ENCODE results near the gene INSIG2. TPM values are rescaled to one million over a fixed set of nuclear protein-coding genes. Genes with fewer than 3 reads are reported as not detected.
"Not testable (repeated sequence)": the region's sequence is repeated elsewhere in the genome, so short reads cannot be mapped to it uniquely, and the experiment has no call there.

INSIG2 gene
- total and polyA plus RNA-seq, 5 donors, result 13.2 to 18.4 (median 14.9) TPM

DNA sequence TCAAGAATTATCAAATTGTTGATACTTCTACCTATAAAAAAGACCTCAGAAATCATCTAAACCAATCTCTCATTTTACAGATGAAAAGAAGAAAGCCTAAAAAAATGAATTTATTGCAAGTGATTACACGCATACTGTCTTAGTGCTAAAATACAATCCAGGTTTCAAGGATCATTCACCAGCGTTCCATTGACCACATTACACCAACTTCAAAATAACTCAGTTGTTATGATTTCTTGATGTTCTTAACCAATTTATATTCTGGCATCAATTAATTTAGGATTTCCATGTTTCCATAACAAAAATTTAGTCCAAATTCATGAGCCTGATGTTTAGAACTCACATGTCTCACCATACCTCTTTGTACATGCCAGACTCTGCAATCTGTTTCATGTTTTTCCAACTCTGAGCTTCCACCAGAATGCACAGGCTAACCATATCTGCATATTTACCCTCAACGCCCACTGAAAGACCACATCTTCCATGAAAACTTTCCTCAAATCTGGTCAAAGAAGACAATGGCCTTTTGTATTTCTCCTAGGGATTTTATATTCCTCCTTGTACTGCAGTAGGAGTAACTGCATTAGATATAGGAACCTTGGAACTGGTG is 2.1 kb upstream of the INSIG2 start:
- Histone ChIP-seq H3K27ac (ENCODE audit: low read length) (no peak overlapping the region), H3K4me3 (ENCODE audit: low read length) (no peak overlapping the region), H3K4me1 (ENCODE audit: control insufficient read depth, insufficient read depth, low read length) (peaks cover 4% of the 10 kb centered on the region), H3K9me3 (ENCODE audit: control insufficient read depth, low read length) (no peaks in the 10 kb centered on the region), H3K27me3 (ENCODE audit: control insufficient read depth, insufficient read depth) (no peaks in the 10 kb centered on the region)
- DNase-seq, result no peak
- ATAC-seq, result no peak
- WGBS, result 92% methylated on average over 3 of the region's 3 CpGs
- intact Hi-C loops (cut with DNase I), result no loop called here

DNA sequence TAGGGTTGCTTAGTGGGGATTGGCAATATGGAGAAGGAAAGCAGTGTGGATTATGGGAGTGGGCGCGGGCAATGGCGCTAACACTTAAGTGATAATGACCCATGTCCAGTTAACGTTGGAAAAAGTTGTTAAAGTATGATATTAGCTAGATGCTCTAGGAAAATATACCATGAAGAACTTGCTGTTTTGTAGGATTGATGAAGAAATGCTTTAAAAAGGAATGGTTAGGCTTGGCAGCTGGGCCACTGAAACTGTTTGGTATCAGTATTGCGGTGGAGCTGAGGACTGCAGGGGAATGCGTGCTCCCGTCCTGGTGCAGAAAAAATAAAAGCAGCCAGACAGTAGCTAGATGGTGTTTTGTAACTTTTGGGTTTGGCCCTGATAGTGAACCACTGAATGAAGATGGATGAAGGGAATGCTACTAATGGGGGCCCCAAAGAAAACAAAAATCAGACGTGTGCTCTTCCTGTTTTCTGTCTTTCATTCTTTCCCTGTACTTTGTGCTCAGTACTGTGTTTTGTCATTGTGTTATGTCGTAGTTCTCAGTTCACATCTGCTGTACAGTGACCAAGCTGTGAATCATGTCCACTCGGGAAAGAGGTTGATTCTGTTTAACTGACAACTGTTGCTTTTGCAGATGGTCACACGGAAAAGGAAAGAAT is 999 bp downstream of the INSIG2 start:
- intact Hi-C loops (cut with DNase I), result no loop called here
- WGBS, result 7% methylated on average over 11 of the region's 11 CpGs
- peak overlapping the region; percentile 13 for H3K27ac ChIP-seq (ENCODE audit: low read length)
- H3K27me3 ChIP-seq (ENCODE audit: control insufficient read depth, insufficient read depth), result no peaks in the 10 kb centered on the region
- H3K4me3 ChIP-seq (ENCODE audit: low read length), result peak overlapping the region; percentile 80
- ATAC-seq (peak; percentile 62 to 71), DNase-seq (peak; percentile 12 to 43 (median 21))
- peaks cover 4% of the 10 kb centered on the region for H3K4me1 ChIP-seq (ENCODE audit: control insufficient read depth, insufficient read depth, low read length)
- no peaks in the 10 kb centered on the region for H3K9me3 ChIP-seq (ENCODE audit: control insufficient read depth, low read length)

DNA sequence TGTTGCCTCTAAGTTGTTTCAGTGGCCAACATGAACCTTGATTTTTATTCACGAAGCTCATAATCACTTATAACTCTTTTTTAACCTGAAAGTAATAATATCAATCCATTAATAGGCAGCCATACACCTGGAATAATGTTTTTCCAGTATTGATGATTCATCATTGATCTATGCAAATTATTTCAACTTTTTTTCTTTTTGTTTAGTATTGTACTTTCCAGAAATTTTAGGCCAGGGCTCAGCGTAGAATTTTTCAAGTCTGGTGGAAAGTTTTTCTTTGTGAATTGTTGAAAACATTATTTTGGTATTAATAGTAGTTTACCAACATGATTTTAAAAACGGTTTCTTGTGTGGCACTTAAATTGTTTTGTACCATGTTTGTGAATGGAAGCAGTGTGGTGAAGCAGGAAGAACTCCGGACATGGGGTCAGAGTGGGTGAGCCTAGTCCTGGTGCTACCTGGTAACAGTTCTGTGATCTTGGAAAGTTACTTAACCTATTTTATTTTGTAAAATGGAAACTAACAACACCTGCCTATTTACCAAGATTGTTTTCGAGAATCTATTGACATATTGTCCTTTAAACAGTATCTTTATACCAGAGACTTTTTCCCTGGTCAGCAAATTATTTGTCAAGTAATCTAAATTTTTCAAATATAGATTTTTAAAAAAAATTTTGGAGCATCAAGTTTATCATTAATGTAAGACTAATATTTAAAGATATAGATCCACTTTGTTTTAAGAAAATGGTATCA is 2.3 kb downstream of the INSIG2 start:
- Histone ChIP-seq H3K27me3 (ENCODE audit: control insufficient read depth, insufficient read depth) (no peaks in the 10 kb centered on the region), H3K4me3 (ENCODE audit: low read length) (no peak overlapping the region), H3K27ac (ENCODE audit: low read length) (no peak overlapping the region), H3K4me1 (ENCODE audit: control insufficient read depth, insufficient read depth, low read length) (peaks cover 4% of the 10 kb centered on the region), H3K9me3 (ENCODE audit: control insufficient read depth, low read length) (no peaks in the 10 kb centered on the region)
- ATAC-seq (no peak), DNase-seq (no peak)
- intact Hi-C loops (cut with DNase I), result no loop called here
- WGBS, result 88% methylated on average over 5 of the region's 5 CpGs

DNA sequence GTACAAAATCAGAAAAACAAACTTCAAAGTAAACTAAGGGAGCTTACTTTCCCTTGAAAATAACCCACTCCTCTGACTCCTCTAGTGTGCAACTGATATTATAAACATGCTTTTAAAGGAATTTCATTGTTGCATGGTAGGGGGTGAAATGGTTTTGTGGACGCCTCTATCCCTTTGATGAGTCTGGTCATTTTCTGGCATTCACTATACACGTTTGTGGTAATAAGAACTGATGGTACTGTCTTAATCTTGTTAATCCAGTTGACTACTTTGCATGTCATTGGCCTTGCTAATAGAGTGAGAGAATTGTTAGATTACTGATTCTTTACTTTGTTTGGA is 2.8 kb downstream of the INSIG2 start:
- no peak overlapping the region for H3K4me3 ChIP-seq (ENCODE audit: low read length)
- intact Hi-C loops (cut with DNase I), result no loop called here
- H3K4me1 ChIP-seq (ENCODE audit: control insufficient read depth, insufficient read depth, low read length), result peaks cover 4% of the 10 kb centered on the region
- H3K27me3 ChIP-seq (ENCODE audit: control insufficient read depth, insufficient read depth), result no peaks in the 10 kb centered on the region
- WGBS, result 83% methylated on average over 2 of the region's 2 CpGs
- DNase-seq (no peak), ATAC-seq (no peak)
- no peaks in the 10 kb centered on the region for H3K9me3 ChIP-seq (ENCODE audit: control insufficient read depth, low read length)
- H3K27ac ChIP-seq (ENCODE audit: low read length), result no peak overlapping the region

DNA sequence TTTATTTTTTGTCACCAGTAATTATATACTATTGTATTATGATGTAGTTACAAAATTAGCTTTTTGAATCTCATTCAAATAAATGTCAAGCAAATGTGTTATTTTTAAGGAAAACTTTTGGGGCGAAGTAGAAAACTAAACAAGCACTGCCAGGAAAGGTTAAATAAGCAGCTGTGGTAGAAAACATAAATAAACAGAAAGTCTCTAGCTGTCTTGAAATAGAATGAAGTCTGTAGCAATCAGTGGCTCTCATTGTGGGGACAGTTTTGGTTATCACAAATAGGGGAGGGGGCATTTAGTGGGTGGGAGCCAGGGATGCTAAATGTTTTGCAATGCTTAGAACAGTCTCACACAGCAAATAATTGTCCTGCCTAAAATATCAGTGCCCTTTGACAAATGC is 3.4 kb downstream of the INSIG2 start:
- Histone ChIP-seq H3K27me3 (ENCODE audit: control insufficient read depth, insufficient read depth) (no peaks in the 10 kb centered on the region), H3K4me1 (ENCODE audit: control insufficient read depth, insufficient read depth, low read length) (peaks cover 4% of the 10 kb centered on the region), H3K4me3 (ENCODE audit: low read length) (no peak overlapping the region), H3K9me3 (ENCODE audit: control insufficient read depth, low read length) (no peaks in the 10 kb centered on the region), H3K27ac (ENCODE audit: low read length) (no peak overlapping the region)
- no peak for DNase-seq
- WGBS, result 78% methylated on average over 1 of the region's 1 CpG
- intact Hi-C loops (cut with DNase I), result no loop called here
- no peak for ATAC-seq

DNA sequence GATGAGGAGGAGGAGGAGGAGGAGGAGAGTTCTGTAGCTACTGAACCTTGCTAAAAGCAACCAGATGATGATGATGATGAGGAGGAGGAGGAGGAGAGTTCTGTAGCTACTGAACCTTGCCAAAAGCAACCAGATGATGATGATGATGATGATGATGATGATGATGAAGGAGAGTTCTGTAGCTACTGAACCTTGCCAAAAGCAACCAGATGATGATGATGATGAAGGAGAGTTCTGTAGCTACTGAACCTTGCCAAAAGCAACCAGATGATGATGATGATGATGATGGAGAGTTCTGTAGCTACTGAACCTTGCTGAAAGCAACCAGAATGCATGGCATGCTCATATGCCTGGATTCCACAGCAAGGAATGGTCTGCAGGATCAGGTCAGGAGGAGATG is 5.8 kb downstream of the INSIG2 start:
- H3K4me1 ChIP-seq (ENCODE audit: control insufficient read depth, insufficient read depth, low read length); intact Hi-C loops (cut with DNase I); DNase-seq: not testable (repeated sequence)

DNA sequence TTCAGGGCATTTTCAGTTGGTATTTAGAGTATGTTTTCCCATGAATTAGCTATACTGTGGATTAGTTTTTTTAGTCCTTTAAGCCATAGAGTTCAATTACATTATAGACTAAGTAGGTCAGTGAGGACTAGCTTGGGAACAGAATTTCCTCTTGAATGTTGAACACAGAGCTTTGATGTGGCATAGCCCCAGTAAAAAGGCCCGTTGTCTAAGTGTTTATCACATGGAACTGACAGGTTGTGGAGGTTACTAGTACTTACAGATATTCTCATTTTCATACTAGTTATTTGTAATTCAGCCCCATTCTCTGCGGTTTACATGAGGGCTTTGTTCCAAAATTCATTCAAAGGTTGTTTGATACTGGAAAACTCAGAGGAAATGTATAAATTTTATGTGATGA is 6.2 kb downstream of the INSIG2 start:
- intact Hi-C loops (cut with DNase I), result no loop called here
- DNase-seq (no peak), ATAC-seq (no peak)
- no peaks in the 10 kb centered on the region for H3K27me3 ChIP-seq (ENCODE audit: control insufficient read depth, insufficient read depth)
- H3K4me1 ChIP-seq (ENCODE audit: control insufficient read depth, insufficient read depth, low read length), result peaks cover 1% of the 10 kb centered on the region
- no peak overlapping the region for H3K27ac ChIP-seq (ENCODE audit: low read length)
- H3K9me3 ChIP-seq (ENCODE audit: control insufficient read depth, low read length), result no peaks in the 10 kb centered on the region
- 79% methylated on average over 2 of the region's 2 CpGs for WGBS
- no peak overlapping the region for H3K4me3 ChIP-seq (ENCODE audit: low read length)

More for the DNA sequence above, 5.8 kb downstream of the INSIG2 start:
- not testable (repeated sequence) for H3K27ac ChIP-seq (ENCODE audit: low read length); H3K9me3 ChIP-seq (ENCODE audit: control insufficient read depth, low read length); H3K27me3 ChIP-seq (ENCODE audit: control insufficient read depth, insufficient read depth); H3K4me3 ChIP-seq (ENCODE audit: low read length); ATAC-seq

DNA sequence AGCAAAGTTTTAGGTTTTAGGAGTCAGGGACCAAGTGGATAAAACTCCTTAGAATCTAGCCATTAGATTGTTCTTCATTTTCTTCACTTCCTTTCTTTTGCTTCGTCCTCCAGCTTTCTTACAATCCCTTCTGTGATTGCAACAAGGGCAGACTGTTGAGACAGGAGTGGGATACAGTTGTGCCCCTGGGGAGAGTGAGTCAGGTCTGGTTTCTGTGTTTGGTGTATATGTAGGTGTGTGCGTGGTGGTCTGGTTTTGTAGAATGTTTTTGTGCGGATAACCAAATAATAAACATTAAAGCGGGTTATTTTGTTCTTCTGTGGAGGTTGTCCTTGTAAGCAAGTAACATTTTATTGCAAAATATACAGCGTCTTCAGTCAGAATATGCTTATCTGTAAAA is 7.3 kb downstream of the INSIG2 start:
- DNase-seq (no peak), ATAC-seq (no peak)
- 87% methylated on average over 5 of the region's 5 CpGs for WGBS
- intact Hi-C loops (cut with DNase I), result no loop called here
- Histone ChIP-seq H3K4me1 (ENCODE audit: control insufficient read depth, insufficient read depth, low read length) (no peaks in the 10 kb centered on the region), H3K27me3 (ENCODE audit: control insufficient read depth, insufficient read depth) (no peaks in the 10 kb centered on the region), H3K27ac (ENCODE audit: low read length) (no peak overlapping the region), H3K4me3 (ENCODE audit: low read length) (no peak overlapping the region), H3K9me3 (ENCODE audit: control insufficient read depth, low read length) (no peaks in the 10 kb centered on the region)

DNA sequence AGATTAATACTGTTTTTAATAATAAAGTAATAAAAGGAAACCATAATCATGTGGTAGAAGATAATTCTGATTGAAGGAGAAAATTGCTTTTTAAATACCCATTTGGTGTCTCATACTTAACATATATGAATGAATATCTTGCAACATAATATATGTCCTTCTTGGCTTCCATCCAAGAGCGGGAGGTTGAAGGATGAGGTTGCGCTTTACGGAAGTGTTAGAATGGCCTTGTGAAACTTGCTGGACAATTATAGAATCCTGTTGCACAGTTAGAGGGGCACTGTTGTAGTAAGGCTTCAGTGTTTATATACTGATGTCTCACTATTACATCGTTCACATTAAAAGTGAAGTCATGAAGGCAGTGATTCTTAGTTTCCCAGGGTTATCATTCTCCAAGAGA is 9.4 kb downstream of the INSIG2 start:
- WGBS, result 70% methylated on average over 4 of the region's 4 CpGs

DNA sequence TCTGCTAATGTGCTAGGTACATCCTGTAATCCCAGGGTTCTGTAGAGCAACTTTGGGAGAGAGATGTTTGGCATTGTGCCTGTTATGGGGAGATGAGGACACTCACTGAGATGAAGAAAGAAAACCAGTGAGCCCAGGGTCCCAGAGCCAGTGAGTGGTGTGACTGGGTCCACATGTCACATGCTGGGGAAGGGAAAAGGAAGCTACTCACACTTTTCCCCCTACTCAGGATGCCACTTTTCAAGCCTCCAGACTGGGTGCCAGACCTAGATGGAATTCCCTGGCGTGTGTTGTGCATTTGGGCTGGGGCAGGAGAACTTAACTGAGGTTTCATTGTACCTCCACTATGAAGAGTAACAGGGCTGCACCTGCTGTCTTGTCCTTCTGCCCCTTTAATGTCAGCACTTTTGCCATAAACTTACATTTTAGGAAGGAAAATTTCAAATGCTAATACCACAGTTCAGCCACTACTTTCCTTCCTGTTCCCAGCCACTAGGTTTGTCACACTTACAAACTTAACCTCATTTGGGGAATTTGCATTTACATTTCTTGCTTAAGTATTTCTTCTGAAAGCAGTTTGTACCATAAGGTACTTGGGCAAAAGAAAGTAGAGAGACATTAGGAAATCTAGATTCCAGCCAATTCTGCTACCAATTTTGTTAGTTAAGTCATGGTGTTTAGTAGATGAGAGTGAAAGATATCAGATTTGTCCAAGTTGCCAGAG is 10.2 kb downstream of the INSIG2 start:
- DNase-seq, result peak in 1 of 3 donors; percentile 37
- H3K27ac ChIP-seq (ENCODE audit: low read length), result no peak overlapping the region
- no peak overlapping the region for H3K4me3 ChIP-seq (ENCODE audit: low read length)
- H3K9me3 ChIP-seq (ENCODE audit: control insufficient read depth, low read length), result no peaks in the 10 kb centered on the region
- intact Hi-C loops (cut with DNase I), result no loop called here
- no peaks in the 10 kb centered on the region for H3K27me3 ChIP-seq (ENCODE audit: control insufficient read depth, insufficient read depth)
- no peaks in the 10 kb centered on the region for H3K4me1 ChIP-seq (ENCODE audit: control insufficient read depth, insufficient read depth, low read length)
- ATAC-seq, result no peak
- WGBS, result 83% methylated on average over 1 of the region's 1 CpG

More for the DNA sequence above, 9.4 kb downstream of the INSIG2 start:
- Histone ChIP-seq H3K9me3 (ENCODE audit: control insufficient read depth, low read length) (no peaks in the 10 kb centered on the region), H3K4me1 (ENCODE audit: control insufficient read depth, insufficient read depth, low read length) (no peaks in the 10 kb centered on the region), H3K27ac (ENCODE audit: low read length) (no peak overlapping the region), H3K4me3 (ENCODE audit: low read length) (no peak overlapping the region), H3K27me3 (ENCODE audit: control insufficient read depth, insufficient read depth) (no peaks in the 10 kb centered on the region)
- DNase-seq (no peak), ATAC-seq (no peak)
- intact Hi-C loops (cut with DNase I), result no loop called here
